ENCODE measurements around the gene PCDHGA8.
"Not testable (repeated sequence)": the region's sequence is repeated elsewhere in the genome, so short reads cannot be mapped to it uniquely, and the experiment has no call there.

PCDHGA8 gene

DNA sequence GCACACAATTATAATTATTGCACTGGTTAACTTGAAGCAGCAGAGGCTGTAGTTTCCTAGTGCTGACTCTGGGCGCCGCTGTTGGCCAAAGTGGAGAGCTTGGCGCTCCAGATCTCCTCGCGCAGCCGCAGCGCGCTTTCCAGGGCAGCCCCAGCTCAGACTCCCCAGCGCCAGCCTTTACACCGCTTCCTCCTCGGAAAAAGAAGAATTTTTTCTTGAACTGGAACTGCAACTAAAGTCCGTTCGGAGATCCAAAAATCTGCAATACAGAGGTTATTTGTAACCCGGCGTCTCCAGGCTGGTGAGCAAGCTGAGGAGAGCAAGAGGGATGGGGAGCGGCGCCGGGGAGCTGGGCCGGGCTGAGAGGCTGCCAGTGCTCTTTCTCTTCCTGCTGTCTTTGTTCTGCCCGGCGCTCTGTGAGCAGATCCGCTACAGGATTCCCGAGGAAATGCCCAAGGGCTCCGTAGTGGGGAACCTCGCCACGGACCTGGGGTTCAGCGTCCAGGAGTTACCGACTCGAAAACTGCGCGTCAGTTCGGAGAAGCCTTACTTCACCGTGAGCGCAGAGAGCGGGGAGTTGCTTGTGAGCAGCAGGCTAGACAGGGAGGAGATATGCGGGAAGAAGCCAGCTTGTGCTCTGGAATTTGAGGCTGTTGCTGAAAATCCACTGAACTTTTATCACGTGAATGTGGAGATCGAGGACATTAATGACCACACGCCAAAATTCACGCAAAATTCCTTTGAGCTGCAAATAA lies 4.7 kb upstream of the PCDHGA8 start, which contains the start of gene PCDHGB4:
TSS of gene PCDHGB4 (plus strand) at position 142 of the 755 bp plus-strand sequence. CDS start at position 329, 187 bp downstream.
- not testable (repeated sequence) for H3K4me1 Mint-ChIP-seq
- Mint-ChIP-seq H3K9me3 (peaks cover 24 to 48% of the 10 kb centered on the region in 2 donors), H3K27me3 (peaks cover 83% of the 10 kb centered on the region), H3K4me3 (peak within 1 kb of the TSS; percentile 56 to 57), H3K27ac (peak within 1 kb of the TSS in 1 of 2 donors; percentile 6)
- peak; percentile 81 for ATAC-seq
- peak in 1 of 2 donors; percentile 35 for DNase-seq

DNA sequence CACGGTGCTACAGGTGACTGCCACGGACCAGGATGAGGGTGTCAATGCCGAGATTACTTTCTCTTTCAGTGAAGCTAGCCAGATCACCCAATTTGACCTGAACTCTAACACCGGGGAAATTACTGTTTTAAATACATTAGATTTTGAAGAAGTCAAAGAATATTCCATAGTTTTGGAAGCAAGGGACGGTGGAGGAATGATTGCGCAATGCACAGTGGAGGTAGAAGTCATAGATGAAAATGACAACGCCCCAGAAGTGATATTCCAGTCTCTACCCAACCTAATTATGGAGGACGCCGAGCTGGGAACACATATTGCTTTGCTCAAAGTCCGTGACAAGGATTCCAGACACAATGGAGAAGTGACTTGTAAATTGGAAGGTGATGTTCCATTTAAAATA lies 3.8 kb upstream of the PCDHGA8 start:
- H3K27me3 Mint-ChIP-seq = peaks cover 83% of the 10 kb centered on the region
- H3K9me3 Mint-ChIP-seq = peaks cover 24 to 41% of the 10 kb centered on the region in 2 donors
- peak overlapping the region in 1 of 2 donors; percentile 15 for H3K4me3 Mint-ChIP-seq
- ATAC-seq = no peak
- H3K4me1 Mint-ChIP-seq = no peaks in the 10 kb centered on the region
- DNase-seq = no peak
- no peak overlapping the region for H3K27ac Mint-ChIP-seq

DNA sequence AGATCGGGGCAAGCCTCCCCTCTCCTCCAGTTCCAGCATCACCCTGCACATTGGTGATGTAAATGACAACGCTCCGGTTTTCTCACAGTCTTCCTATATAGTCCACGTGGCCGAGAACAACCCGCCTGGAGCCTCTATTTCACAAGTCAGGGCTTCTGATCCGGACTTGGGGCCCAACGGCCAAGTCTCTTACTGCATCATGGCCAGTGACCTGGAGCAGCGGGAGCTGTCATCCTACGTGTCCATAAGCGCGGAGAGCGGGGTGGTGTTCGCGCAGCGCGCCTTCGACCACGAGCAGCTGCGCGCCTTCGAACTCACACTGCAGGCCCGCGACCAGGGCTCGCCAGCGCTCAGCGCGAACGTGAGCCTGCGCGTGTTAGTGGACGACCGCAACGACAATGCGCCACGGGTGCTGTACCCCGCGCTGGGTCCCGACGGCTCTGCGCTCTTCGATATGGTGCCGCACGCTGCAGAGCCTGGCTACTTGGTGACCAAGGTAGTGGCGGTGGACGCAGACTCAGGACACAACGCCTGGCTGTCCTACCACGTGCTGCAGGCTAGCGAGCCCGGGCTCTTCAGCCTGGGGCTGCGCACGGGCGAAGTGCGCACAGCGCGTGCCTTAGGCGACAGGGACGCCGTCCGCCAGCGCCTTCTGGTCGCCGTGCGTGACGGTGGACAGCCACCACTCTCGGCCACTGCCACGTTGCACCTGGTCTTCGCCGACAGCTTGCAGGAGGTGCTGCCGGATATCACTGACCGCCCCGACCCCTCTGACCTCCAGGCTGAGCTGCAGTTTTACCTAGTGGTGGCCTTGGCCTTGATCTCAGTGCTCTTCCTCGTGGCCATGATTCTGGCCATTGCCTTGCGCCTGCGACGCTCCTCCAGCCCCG lies 3.0 kb upstream of the PCDHGA8 start:
- H3K27ac Mint-ChIP-seq = no peak overlapping the region
- H3K4me3 Mint-ChIP-seq = no peak overlapping the region
- no peaks in the 10 kb centered on the region for H3K4me1 Mint-ChIP-seq
- peaks cover 83% of the 10 kb centered on the region for H3K27me3 Mint-ChIP-seq
- ATAC-seq (no peak), DNase-seq (no peak)
- peaks cover 29 to 46% of the 10 kb centered on the region in 2 donors for H3K9me3 Mint-ChIP-seq

DNA sequence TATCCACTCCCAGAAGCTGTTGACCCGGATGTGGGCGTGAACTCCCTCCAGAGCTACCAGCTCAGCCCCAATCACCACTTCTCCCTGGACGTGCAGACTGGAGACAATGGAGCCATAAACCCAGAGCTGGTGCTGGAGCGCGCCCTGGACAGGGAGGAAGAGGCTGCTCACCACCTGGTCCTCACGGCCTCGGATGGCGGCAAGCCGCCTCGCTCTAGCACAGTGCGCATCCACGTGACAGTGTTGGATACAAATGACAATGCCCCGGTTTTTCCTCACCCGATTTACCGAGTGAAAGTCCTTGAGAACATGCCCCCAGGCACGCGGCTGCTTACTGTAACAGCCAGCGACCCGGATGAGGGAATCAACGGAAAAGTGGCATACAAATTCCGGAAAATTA lies 834 bp downstream of the PCDHGA8 start:
- Mint-ChIP-seq H3K4me3 (no peak overlapping the region), H3K27ac (no peak overlapping the region), H3K9me3 (peaks cover 23 to 36% of the 10 kb centered on the region in 2 donors), H3K4me1 (no peaks in the 10 kb centered on the region), H3K27me3 (peaks cover 77% of the 10 kb centered on the region)
- ATAC-seq = no peak
- DNase-seq = no peak

DNA sequence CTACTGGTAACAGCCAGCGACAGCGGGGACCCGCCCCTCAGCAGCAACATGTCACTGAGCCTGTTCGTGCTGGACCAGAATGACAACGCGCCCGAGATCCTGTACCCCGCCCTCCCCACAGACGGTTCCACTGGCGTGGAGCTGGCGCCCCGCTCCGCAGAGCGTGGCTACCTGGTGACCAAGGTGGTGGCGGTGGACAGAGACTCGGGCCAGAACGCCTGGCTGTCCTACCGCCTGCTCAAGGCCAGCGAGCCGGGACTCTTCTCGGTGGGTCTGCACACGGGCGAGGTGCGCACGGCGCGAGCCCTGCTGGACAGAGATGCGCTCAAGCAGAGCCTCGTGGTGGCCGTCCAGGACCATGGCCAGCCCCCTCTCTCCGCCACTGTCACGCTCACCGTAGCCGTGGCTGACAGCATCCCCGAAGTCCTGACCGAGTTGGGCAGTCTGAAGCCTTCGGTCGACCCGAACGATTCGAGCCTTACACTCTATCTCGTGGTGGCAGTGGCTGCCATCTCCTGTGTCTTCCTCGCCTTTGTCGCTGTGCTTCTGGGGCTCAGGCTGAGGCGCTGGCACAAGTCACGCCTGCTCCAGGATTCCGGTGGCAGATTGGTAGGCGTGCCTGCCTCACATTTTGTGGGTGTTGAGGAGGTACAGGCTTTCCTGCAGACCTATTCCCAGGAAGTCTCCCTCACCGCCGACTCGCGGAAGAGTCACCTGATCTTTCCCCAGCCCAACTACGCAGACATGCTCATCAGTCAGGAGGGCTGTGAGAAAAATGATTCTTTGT lies 2.2 kb downstream of the PCDHGA8 start:
- not testable (repeated sequence) for H3K4me1 Mint-ChIP-seq, DNase-seq, ATAC-seq, H3K27ac Mint-ChIP-seq, H3K4me3 Mint-ChIP-seq
- H3K9me3 Mint-ChIP-seq = peaks cover 20 to 34% of the 10 kb centered on the region in 2 donors
- H3K27me3 Mint-ChIP-seq = peaks cover 77% of the 10 kb centered on the region

DNA sequence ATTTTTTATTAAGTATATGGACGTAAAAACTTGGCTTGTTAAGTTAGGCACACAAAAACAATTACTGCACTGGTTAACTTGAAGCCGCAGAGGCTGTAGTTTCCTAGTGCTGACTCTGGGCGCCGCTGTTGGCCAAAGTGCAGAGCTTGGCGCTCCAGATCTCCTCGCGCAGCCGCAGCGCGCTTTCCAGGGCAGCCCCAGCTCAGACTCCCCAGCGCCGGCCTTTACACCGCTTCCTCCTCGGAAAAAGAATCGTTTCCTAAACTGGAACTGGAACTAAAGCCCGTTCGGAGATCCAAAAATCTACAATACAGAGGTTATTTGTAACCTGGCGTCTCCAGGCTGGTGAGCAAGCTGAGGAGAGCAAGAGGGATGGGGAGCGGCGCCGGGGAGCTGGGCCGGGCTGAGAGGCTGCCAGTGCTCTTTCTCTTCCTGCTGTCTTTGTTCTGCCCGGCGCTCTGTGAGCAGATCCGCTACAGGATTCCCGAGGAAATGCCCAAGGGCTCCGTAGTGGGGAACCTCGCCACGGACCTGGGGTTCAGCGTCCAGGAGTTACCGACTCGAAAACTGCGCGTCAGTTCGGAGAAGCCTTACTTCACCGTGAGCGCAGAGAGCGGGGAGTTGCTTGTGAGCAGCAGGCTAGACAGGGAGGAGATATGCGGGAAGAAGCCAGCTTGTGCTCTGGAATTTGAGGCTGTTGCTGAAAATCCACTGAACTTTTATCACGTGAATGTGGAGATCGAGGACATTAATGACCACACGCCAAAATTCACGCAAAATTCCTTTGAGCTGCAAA lies 5.5 kb downstream of the PCDHGA8 start, which contains the start of gene PCDHGB5:
TSS of gene PCDHGB5 (plus strand) at position 192 of the 796 bp plus-strand sequence. CDS start at position 373, 181 bp downstream.
- Mint-ChIP-seq H3K27ac (peak within 1 kb of the TSS; percentile 33 to 42), H3K9me3 (peaks cover 11 to 32% of the 10 kb centered on the region in 2 donors)
- ATAC-seq = peak; percentile 92

DNA sequence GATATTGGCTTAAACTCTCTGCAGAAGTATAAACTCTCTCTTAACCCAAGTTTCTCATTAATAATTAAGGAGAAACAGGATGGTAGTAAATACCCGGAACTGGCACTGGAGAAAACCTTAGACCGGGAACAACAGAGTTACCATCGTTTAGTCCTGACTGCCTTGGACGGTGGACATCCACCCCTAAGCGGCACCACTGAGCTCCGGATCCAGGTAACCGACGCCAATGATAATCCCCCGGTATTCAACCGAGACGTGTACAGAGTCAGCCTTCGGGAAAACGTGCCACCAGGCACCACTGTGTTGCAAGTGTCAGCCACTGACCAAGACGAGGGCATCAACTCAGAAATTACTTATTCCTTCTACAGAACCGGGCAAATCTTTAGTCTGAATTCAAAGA lies 6.2 kb downstream of the PCDHGA8 start:
- peaks cover 11 to 38% of the 10 kb centered on the region in 2 donors for H3K9me3 Mint-ChIP-seq
- H3K27ac Mint-ChIP-seq = peak overlapping the region in 1 of 2 donors; percentile 42
- DNase-seq (no peak), ATAC-seq (no peak)
- H3K27me3 Mint-ChIP-seq = peaks cover 79% of the 10 kb centered on the region
- H3K4me1 Mint-ChIP-seq = peaks cover 9% of the 10 kb centered on the region
- no peak overlapping the region for H3K4me3 Mint-ChIP-seq

More for the DNA sequence above, 5.5 kb downstream of the PCDHGA8 start, which contains the start of gene PCDHGB5:
- DNase-seq = peak in 1 of 2 donors; percentile 51
- H3K4me1 Mint-ChIP-seq = not testable (repeated sequence)
- peak within 1 kb of the TSS; percentile 67 to 69 for H3K4me3 Mint-ChIP-seq
- peaks cover 79% of the 10 kb centered on the region for H3K27me3 Mint-ChIP-seq

DNA sequence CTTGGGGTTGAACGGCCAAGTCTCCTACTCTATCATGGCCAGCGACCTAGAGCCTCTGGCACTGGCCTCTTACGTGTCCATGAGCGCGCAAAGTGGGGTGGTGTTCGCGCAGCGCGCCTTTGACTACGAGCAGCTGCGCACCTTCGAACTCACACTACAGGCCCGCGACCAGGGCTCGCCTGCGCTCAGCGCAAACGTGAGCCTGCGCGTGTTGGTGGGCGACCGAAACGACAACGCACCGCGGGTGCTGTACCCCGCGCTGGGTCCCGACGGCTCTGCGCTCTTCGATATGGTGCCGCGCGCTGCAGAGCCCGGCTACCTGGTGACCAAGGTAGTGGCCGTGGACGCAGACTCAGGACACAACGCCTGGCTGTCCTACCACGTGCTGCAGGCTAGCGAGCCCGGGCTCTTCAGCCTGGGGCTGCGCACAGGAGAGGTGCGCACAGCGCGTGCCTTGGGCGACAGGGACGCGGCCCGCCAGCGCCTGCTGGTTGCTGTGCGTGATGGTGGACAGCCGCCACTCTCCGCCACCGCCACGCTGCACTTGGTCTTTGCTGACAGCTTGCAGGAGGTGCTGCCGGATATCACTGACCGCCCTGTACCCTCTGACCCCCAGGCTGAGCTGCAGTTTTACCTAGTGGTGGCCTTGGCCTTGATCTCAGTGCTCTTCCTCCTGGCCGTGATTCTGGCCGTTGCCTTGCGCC lies 7.3 kb downstream of the PCDHGA8 start:
- no peak overlapping the region for H3K4me3 Mint-ChIP-seq
- no peak overlapping the region for H3K27ac Mint-ChIP-seq
- ATAC-seq (no peak), DNase-seq (no peak)
- H3K27me3 Mint-ChIP-seq = peaks cover 79% of the 10 kb centered on the region
- H3K9me3 Mint-ChIP-seq = peaks cover 5 to 34% of the 10 kb centered on the region in 2 donors
- H3K4me1 Mint-ChIP-seq = peaks cover 9% of the 10 kb centered on the region

DNA sequence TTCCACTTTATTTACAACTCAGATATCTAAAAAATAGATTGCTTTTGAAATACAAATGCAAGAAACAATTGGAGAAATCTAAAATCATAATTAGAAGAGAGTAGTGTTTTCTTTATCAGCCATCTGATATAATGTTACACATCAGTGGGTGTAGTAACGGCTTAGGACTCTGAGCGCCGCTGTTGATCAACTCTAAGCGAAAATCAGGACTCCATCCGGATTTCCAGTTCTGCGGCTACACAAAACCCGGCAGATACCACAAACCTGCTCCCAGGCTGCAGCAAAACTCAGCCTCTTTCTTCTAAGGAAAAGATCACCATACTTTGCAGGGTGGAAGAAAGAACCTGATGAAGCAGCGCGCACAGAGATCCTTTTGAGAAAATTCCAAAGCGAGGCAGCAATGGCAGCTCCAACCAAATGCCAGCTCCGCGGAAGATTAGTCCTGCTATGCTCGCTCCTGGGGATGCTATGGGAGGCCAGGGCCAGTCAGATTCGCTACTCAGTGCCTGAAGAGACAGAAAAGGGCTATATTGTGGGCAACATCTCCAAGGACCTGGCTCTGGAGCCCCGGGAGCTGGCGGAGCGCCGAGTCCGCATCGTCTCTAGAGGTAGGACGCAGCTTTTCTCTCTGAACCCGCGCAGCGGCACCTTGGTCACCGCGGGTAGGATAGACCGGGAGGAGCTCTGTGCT lies 10.3 kb downstream of the PCDHGA8 start, which contains the start of gene PCDHGA9:
TSS of gene PCDHGA9 (plus strand) at position 226 of the 691 bp plus-strand sequence. CDS start at position 401, 175 bp downstream.
- peak within 1 kb of the TSS; percentile 44 to 62 for H3K4me3 Mint-ChIP-seq
- H3K27me3 Mint-ChIP-seq = peaks cover 80% of the 10 kb centered on the region
- peaks cover 5 to 46% of the 10 kb centered on the region in 2 donors for H3K9me3 Mint-ChIP-seq
- peaks cover 9% of the 10 kb centered on the region for H3K4me1 Mint-ChIP-seq
- ATAC-seq = no peak
- no peak for DNase-seq
- H3K27ac Mint-ChIP-seq = no peak within 1 kb of the TSS

DNA sequence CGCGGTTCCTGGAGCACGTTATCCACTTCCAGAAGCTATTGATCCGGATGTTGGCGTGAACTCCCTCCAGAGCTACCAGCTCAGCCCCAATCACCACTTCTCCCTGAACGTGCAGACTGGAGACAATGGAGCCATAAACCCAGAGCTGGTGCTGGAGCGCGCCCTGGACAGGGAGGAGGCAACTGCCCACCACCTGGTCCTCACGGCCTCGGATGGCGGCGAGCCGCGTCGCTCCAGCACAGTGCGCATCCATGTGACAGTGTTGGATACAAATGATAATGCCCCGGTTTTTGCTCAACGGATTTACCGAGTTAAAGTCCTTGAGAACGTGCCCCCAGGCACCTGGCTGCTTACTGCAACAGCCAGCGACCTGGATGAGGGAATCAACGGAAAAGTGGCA lies 11.0 kb downstream of the PCDHGA8 start:
- Mint-ChIP-seq H3K9me3 (peaks cover 5 to 53% of the 10 kb centered on the region in 2 donors), H3K27me3 (peaks cover 86% of the 10 kb centered on the region)

DNA sequence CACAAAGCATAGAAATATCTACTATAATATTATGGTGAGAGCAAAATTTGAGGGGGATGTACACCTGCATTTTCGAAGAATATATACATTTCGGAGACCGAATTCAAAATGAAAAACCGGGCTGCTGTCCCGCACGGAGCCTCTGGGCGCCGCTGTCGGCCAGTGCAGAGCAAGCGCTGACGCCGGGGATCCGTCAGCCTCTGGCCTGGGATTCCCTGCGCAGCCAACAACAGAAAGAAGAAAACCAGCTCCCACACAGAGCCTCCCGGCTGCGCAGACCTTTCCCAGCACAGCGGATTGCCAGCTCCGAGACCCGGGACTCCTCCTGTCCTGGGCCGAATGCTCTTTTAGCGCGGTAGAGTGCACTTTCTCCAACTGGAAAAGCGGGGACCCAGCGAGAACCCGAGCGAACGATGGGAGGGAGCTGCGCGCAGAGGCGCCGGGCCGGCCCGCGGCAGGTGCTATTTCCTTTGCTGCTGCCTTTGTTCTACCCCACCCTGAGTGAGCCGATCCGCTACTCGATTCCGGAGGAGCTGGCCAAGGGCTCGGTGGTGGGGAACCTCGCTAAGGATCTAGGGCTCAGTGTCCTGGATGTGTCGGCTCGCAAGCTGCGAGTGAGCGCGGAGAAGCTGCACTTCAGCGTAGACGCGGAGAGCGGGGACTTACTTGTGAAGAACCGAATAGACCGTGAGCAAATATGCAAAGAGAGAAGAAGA lies 15.5 kb downstream of the PCDHGA8 start, which contains the start of gene PCDHGB6:
TSS of gene PCDHGB6 (plus strand) at position 232 of the 716 bp plus-strand sequence. CDS start at position 414, 182 bp downstream.
- peak within 1 kb of the TSS in 1 of 2 donors; percentile 9 for H3K27ac Mint-ChIP-seq
- ATAC-seq = peak; percentile 76
- H3K4me3 Mint-ChIP-seq = peak within 1 kb of the TSS; percentile 73 to 81
- peaks cover 79% of the 10 kb centered on the region for H3K27me3 Mint-ChIP-seq
- DNase-seq = peak in 1 of 2 donors; percentile 52
- H3K4me1 Mint-ChIP-seq = peaks cover 13% of the 10 kb centered on the region
- peaks cover 10 to 49% of the 10 kb centered on the region in 2 donors for H3K9me3 Mint-ChIP-seq

More for the DNA sequence above, 11.0 kb downstream of the PCDHGA8 start:
- H3K4me3 Mint-ChIP-seq = peak overlapping the region in 1 of 2 donors; percentile 62
- no peak overlapping the region for H3K27ac Mint-ChIP-seq
- peaks cover 16% of the 10 kb centered on the region for H3K4me1 Mint-ChIP-seq
- no peak for DNase-seq
- ATAC-seq = no peak

DNA sequence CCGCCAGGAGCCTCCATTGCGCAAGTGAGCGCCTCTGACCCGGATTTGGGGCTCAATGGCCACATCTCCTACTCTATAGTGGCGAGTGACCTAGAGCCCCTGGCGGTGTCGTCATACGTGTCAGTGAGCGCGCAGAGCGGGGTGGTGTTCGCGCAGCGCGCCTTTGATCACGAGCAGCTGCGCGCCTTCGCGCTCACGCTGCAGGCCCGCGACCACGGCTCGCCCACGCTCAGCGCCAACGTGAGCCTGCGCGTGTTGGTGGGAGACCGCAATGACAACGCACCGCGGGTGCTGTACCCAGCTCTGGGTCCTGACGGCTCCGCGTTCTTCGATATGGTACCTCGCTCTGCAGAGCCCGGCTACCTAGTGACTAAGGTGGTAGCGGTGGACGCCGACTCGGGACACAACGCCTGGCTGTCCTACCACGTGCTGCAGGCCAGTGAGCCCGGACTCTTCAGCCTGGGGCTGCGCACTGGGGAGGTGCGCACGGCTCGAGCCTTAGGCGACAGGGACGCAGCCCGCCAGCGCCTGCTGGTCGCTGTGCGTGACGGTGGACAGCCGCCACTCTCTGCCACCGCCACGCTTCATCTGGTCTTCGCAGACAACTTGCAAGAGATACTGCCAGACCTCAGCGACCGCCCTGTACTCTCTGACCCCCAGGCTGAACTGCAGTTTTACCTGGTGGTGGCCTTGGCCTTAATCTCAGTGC lies 17.3 kb downstream of the PCDHGA8 start:
- peaks cover 26% of the 10 kb centered on the region for H3K4me1 Mint-ChIP-seq
- DNase-seq = no peak
- peaks cover 10 to 38% of the 10 kb centered on the region in 2 donors for H3K9me3 Mint-ChIP-seq
- H3K4me3 Mint-ChIP-seq = no peak overlapping the region
- H3K27ac Mint-ChIP-seq = no peak overlapping the region
- H3K27me3 Mint-ChIP-seq = peaks cover 79% of the 10 kb centered on the region
- no peak for ATAC-seq
